ENCODE data around the gene CYCS. TPM values are rescaled to one million over a fixed set of nuclear protein-coding genes. Genes with fewer than 3 reads are reported as not detected.

CYCS gene
- total and polyA plus RNA-seq, 10 of the 15 experiments (the other 5 are each of a cell fraction or from before 2014, with no cell fraction given) = 113 to 952 (median 356) TPM

DNA sequence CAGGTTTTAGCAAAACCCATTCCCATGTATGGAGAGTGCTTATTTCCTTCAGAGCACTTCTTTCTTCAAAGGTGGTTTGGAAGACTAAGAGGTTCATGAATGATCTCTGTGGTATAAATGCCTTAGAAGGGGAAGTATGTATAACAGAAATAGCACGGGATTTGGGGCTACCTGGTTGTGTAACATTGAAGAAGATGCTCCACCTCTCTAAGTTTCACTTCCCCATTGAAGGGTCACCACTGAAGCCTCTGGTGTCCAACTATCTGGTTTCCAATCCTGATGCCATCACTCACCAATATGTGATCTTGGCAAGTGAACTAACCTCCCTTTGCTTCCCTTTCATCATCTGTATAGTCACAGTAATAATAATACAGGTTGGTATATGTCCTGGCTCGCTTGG, 37.2 kb downstream of the CYCS start (continued):
- TF ChIP-seq, protein P1, sequence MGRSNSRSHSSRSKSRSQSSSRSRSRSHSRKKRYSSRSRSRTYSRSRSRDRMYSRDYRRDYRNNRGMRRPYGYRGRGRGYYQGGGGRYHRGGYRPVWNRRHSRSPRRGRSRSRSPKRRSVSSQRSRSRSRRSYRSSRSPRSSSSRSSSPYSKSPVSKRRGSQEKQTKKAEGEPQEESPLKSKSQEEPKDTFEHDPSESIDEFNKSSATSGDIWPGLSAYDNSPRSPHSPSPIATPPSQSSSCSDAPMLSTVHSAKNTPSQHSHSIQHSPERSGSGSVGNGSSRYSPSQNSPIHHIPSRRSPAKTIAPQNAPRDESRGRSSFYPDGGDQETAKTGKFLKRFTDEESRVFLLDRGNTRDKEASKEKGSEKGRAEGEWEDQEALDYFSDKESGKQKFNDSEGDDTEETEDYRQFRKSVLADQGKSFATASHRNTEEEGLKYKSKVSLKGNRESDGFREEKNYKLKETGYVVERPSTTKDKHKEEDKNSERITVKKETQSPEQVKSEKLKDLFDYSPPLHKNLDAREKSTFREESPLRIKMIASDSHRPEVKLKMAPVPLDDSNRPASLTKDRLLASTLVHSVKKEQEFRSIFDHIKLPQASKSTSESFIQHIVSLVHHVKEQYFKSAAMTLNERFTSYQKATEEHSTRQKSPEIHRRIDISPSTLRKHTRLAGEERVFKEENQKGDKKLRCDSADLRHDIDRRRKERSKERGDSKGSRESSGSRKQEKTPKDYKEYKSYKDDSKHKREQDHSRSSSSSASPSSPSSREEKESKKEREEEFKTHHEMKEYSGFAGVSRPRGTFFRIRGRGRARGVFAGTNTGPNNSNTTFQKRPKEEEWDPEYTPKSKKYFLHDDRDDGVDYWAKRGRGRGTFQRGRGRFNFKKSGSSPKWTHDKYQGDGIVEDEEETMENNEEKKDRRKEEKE (IDR thresholded peaks at IDR 0.05) = no peak
- no peak for TF ChIP-seq ESRRA (IDR thresholded peaks at IDR 0.05; ENCODE audit: low read length)
- TF ChIP-seq ATF7 (IDR thresholded peaks at IDR 0.05; ENCODE audit: low read depth) = no peak
- TF ChIP-seq ZNF274 (IDR thresholded peaks at IDR 0.05; ENCODE audit: insufficient read depth, insufficient read length) = no peak
- TF ChIP-seq WRNIP1 (IDR thresholded peaks at IDR 0.05; ENCODE audit: borderline replicate concordance, low read depth, low read length) = no peak
- peak; percentile 69; the same call in 1 of the 2 replicates for TF ChIP-seq IRF4 (IDR thresholded peaks at IDR 0.05; ENCODE audit: low read depth, low read length)
- no peak for TF ChIP-seq HDAC6 (IDR thresholded peaks at IDR 0.05; ENCODE audit: unreplicated experiment)
- TF ChIP-seq NBN (IDR thresholded peaks at IDR 0.05) = no peak
- TF ChIP-seq, protein P2, sequence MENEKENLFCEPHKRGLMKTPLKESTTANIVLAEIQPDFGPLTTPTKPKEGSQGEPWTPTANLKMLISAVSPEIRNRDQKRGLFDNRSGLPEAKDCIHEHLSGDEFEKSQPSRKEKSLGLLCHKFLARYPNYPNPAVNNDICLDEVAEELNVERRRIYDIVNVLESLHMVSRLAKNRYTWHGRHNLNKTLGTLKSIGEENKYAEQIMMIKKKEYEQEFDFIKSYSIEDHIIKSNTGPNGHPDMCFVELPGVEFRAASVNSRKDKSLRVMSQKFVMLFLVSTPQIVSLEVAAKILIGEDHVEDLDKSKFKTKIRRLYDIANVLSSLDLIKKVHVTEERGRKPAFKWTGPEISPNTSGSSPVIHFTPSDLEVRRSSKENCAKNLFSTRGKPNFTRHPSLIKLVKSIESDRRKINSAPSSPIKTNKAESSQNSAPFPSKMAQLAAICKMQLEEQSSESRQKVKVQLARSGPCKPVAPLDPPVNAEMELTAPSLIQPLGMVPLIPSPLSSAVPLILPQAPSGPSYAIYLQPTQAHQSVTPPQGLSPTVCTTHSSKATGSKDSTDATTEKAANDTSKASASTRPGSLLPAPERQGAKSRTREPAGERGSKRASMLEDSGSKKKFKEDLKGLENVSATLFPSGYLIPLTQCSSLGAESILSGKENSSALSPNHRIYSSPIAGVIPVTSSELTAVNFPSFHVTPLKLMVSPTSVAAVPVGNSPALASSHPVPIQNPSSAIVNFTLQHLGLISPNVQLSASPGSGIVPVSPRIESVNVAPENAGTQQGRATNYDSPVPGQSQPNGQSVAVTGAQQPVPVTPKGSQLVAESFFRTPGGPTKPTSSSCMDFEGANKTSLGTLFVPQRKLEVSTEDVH (IDR thresholded peaks at IDR 0.05; ENCODE audit: low read depth, partially characterized antibody) = no peak
- TF ChIP-seq IKZF2 (IDR thresholded peaks at IDR 0.05) = peak; percentile 79 to 84
- TF ChIP-seq SIN3A (IDR thresholded peaks at IDR 0.05; ENCODE audit: low read depth, low read length) = no peak
- no peak for TF ChIP-seq TARDBP (IDR thresholded peaks at IDR 0.05; ENCODE audit: borderline replicate concordance)
- TF ChIP-seq, protein P3, sequence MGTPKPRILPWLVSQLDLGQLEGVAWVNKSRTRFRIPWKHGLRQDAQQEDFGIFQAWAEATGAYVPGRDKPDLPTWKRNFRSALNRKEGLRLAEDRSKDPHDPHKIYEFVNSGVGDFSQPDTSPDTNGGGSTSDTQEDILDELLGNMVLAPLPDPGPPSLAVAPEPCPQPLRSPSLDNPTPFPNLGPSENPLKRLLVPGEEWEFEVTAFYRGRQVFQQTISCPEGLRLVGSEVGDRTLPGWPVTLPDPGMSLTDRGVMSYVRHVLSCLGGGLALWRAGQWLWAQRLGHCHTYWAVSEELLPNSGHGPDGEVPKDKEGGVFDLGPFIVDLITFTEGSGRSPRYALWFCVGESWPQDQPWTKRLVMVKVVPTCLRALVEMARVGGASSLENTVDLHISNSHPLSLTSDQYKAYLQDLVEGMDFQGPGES (IDR thresholded peaks at IDR 0.05) = no peak
- TF ChIP-seq SMAD1 (IDR thresholded peaks at IDR 0.05; ENCODE audit: low read depth, partially characterized antibody) = no peak
- TF ChIP-seq RBBP5 (conservative IDR thresholded peaks at IDR 0.05) = no peak
- TF ChIP-seq, protein P4, sequence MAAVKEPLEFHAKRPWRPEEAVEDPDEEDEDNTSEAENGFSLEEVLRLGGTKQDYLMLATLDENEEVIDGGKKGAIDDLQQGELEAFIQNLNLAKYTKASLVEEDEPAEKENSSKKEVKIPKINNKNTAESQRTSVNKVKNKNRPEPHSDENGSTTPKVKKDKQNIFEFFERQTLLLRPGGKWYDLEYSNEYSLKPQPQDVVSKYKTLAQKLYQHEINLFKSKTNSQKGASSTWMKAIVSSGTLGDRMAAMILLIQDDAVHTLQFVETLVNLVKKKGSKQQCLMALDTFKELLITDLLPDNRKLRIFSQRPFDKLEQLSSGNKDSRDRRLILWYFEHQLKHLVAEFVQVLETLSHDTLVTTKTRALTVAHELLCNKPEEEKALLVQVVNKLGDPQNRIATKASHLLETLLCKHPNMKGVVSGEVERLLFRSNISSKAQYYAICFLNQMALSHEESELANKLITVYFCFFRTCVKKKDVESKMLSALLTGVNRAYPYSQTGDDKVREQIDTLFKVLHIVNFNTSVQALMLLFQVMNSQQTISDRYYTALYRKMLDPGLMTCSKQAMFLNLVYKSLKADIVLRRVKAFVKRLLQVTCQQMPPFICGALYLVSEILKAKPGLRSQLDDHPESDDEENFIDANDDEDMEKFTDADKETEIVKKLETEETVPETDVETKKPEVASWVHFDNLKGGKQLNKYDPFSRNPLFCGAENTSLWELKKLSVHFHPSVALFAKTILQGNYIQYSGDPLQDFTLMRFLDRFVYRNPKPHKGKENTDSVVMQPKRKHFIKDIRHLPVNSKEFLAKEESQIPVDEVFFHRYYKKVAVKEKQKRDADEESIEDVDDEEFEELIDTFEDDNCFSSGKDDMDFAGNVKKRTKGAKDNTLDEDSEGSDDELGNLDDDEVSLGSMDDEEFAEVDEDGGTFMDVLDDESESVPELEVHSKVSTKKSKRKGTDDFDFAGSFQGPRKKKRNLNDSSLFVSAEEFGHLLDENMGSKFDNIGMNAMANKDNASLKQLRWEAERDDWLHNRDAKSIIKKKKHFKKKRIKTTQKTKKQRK (IDR thresholded peaks at IDR 0.05; ENCODE audit: low read depth, low read length) = no peak
- no peak for TF ChIP-seq NFYA (IDR thresholded peaks at IDR 0.05; ENCODE audit: borderline replicate concordance, low read depth, low read length)
- TF ChIP-seq CEBPB (IDR thresholded peaks at IDR 0.05; ENCODE audit: borderline replicate concordance in 1 of 2, low read depth in 2 of 2, low read length in 2 of 2) = no peak
- no peak for TF ChIP-seq HDAC2 (IDR thresholded peaks at IDR 0.05)
- TF ChIP-seq, protein P5, sequence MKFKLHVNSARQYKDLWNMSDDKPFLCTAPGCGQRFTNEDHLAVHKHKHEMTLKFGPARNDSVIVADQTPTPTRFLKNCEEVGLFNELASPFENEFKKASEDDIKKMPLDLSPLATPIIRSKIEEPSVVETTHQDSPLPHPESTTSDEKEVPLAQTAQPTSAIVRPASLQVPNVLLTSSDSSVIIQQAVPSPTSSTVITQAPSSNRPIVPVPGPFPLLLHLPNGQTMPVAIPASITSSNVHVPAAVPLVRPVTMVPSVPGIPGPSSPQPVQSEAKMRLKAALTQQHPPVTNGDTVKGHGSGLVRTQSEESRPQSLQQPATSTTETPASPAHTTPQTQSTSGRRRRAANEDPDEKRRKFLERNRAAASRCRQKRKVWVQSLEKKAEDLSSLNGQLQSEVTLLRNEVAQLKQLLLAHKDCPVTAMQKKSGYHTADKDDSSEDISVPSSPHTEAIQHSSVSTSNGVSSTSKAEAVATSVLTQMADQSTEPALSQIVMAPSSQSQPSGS (IDR thresholded peaks at IDR 0.05; ENCODE audit: low read length) = no peak; the same call in 1 of the 2 replicates
- no peak for TF ChIP-seq STAT1 (conservative IDR thresholded peaks at IDR 0.05)
